H1 (cell line): ENCODE results near the gene KLF13. TPM values are rescaled to one million over a fixed set of nuclear protein-coding genes. Genes with fewer than 3 reads are reported as not detected.

Experiments
- polyA plus RNA-seq, 7 experiments: library from polyadenylated mRNA; depleted of rRNA in 3 of 7; stranded (reverse) in 5 of 7; unstranded in 2 of 7; fragments of >200 nt in 5 of 7; fragments of 200-250 nt in 2 of 7; gene quantifications; 1 replicate in 5 of 7; 2 replicates in 1 of 7; 4 replicates in 1 of 7; pipeline versions ENCODE4 v1.2.1 to v1.2.3, GENCODE V29; 2011 to 2013; ENCODE audit warnings: missing spikeins in 2 of 7, mixed read lengths in 2 of 7
- total RNA-seq: library from RNA; stranded (reverse); fragmentation: NEBNext Ultra II Directional; extraction: Animal tissue kit (Norgen Biotek cat#: 25700); gene quantifications from 2 replicates; pipeline ENCODE4 v1.2.1, GENCODE V29; 2021
- TF ChIP-seq, protein P1 (sequence below): IDR thresholded peaks from 2 replicates; pipeline ENCODE4 v1.6.1; 2012; ENCODE audit warnings: low read length, inconsistent platforms

KLF13 gene
- total and polyA plus RNA-seq, 2 of the 8 experiments (the other 6 are each of a cell fraction or from before 2014, with no cell fraction given), result 18.3 to 33.4 TPM

DNA sequence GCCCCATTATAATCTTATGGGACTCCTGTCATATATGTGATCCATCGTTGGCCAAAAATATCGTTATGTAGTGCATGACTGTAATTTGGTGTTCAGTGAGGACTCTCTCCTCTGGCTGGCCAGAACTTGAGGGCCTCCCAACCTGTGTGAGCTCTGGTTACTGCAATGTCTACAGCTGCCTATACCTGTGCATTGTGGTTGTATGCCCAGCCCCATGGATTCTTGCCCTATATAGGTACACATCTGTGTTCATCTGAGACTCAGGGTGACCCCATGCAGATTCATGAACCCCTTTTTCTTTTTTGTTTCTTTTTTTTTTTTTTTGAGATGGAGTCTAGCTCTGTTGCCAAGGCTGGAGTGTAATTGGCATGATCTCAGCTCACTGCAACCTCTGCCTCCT lies 32.6 kb upstream of the KLF13 start (continued):
- TF ChIP-seq, protein P1, sequence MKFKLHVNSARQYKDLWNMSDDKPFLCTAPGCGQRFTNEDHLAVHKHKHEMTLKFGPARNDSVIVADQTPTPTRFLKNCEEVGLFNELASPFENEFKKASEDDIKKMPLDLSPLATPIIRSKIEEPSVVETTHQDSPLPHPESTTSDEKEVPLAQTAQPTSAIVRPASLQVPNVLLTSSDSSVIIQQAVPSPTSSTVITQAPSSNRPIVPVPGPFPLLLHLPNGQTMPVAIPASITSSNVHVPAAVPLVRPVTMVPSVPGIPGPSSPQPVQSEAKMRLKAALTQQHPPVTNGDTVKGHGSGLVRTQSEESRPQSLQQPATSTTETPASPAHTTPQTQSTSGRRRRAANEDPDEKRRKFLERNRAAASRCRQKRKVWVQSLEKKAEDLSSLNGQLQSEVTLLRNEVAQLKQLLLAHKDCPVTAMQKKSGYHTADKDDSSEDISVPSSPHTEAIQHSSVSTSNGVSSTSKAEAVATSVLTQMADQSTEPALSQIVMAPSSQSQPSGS, result no peak
